ENCODE data around the gene MYH15.
A peak's percentile ranks its signal among the peaks of the same experiment; 100 is the strongest.

MYH15 gene

DNA sequence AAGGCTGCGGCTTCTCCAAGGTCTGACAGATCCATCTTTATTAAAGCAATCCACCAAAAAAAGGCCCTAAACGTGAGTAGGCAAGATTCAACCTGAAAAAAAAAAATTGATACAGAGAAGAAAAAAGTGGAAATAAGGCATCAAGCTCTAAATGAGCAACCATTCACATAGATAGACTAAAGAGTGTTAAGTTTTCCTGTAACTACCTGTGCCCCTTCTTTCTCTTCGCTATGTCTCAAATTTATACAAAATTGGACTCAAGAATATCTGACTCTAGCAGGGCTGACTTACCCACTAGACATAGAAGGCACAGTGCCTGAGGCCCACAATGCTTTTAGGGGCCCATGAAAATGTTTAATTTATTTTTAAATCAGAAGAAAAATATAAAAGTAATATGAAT, at the start of gene MYH15:
Gene MYH15 (minus strand): TSS at position 101 of the 400 bp plus-strand sequence. CDS start 66 bp downstream, at position 35.
- ATAC-seq = no peak

DNA sequence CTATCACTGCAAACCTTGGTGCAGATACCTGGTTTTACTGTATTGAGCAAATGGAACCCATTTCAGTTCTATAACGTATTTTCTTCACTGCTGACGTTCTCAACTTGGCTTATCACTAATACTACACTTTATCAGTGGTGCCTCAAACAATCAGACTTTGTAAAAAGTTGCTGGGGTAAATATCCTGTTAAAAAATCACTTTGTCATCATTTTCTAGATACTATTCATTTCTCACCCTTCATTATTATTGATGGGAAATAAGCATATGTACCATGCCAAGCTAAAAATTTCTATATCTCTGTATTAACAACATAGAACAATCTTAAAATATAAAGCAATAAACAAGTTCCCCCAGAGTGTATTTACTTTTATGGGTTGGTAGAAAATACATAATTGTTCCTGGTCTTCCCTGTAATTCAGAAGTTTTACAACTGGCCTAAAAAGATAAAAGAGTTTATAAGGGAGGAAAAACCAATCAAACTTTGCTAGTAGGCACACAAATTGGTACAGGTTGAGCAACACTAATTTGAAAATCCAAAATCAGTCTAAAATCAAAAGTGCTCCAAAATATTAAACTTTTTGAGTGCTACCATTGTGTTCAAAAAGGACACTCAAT, 45.7 kb upstream of the MYH15 start:
- no peak for ATAC-seq

DNA sequence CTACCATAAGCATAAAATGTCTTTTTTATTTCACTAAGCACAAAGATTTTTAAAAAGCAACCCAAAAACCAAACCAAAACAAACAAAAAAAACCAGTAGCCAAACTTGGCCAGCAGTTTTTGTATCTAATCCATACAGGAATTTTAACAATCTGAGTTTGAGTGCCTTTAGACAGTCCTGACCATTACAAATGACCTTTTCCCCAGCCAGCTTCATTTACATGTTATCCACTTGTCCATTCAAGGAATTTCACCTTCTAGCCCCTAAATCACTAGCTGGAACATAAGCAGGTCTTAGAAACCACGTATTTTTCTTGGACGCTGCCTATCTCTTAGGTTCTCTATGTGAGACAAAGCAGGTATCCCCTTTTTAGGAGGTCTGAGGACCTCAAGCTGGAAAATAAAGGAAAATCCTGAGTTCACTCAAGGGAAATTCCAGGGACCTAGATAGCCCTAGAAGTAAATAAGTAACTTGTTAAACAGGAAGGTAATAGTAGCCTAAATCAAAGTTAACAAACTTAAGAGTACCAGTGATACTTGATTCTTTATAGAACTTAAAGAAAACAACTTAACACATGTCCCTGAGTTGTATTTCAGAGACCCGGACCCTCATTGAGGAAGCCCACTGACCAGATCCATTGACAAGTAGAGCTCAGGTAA, 44.6 kb upstream of the MYH15 start:
- no peak for ATAC-seq

DNA sequence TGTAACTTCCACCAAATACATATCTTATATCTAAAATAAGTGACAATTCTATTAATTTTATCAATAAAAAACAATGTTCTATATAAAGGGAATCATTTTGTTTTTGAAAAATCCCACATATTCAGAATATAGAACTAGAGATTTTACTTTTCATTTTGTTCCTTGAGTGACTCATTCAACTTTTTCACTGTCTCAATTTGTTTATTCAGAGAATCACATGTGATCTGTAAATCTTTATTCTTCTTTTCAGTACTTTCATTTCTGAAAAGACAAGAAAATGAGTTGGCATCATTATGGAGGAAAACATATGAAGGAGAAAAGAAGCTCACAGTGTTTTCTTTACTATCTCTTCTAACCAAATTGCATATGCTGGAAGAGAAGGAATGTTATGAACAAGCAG, 43.8 kb upstream of the MYH15 start:
- ATAC-seq = no peak

DNA sequence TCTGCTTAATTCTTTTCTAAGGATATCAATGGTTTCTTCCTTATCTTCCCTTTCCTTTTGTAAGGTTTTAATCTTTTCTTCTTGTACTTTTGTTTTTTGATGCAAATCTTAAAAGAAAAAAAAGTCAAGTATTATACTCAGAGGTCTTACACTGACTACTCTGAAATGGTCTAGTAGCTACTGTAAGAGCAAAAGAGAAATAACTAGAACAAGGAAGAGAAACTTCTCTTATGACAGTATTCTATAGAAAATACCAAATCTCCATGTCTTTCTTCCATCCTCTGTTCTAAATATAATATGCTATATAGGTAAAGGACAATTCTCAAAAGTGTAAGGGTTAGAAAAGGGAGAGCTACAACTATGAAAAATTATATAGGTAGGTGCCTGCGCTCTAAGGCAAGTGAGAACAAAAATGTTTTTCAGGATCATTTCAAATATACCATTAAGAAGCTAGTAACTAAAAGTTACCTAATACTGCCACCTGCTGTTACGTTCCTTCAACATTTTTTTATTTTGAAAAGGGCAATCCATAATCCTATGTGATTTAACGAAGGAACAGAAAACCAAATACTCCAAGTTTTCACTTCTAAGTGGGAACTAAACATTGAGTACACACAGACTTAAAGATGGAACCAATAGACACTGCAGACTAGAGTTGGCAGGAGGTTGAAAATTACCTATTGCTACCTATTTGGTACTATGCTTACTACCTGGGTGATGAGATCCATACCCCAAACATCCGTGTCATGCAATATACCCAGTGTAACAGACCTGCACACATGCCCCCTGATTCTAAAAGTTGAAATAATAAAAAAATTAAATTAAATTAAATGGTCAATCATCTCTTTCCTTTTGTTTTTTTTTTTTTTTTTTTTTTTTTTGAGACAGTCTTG, 42.1 kb upstream of the MYH15 start:
- ATAC-seq = no peak

DNA sequence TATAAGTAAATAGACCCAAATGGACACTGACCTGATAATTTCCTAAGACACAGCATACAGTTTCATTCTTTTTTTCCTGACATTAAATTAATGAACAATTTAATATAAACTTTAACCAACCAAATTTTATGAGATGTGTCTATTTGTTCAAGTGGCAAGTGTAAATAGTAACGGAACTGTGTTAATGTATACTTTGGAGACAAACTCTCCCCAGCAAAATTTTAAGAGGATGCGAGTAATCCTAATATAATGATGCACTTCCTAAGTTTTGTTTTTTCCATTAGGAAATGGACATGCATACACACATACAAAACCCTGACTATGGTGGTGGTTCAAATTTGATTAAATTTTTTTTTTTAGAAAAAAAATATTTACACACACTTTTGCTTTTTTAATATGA, 38.5 kb upstream of the MYH15 start:
- no peak for ATAC-seq

DNA sequence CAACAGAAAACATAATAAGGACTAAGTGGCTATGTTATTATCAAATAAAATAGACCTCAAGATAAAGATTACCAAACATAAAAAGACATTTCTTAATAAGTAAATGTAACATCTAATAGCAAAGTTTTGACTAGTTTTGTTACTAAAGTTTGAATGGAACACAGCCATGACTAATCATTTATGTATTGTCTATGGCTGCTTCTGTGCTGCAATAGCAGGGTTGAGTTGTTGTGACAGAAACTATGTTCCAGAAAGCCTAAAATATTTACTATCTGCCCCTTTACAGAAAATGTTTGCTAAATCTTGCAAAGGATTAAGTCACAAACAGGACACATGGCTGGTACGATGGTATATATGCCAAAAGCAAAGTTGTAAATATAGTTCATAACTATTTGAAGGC, 37.9 kb upstream of the MYH15 start:
- ATAC-seq = no peak

DNA sequence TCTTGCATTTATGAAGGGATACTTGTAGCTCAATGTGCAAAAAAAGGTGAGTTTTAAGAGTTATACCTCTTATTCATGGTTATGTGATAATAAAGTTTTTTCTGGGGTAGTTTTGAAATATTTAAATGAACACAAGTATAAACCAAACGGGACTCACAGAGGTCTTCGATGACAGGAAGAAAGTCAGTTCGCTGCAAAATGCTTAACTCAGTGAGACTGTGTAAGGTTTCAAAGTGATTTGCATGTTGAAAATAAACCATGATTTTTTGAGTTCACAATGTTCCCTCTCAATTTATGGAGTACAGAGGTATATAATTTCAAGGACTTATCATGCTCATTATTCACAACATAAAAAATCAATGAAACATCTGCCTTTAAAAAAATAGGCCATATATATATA, 36.3 kb upstream of the MYH15 start:
- no peak for ATAC-seq

DNA sequence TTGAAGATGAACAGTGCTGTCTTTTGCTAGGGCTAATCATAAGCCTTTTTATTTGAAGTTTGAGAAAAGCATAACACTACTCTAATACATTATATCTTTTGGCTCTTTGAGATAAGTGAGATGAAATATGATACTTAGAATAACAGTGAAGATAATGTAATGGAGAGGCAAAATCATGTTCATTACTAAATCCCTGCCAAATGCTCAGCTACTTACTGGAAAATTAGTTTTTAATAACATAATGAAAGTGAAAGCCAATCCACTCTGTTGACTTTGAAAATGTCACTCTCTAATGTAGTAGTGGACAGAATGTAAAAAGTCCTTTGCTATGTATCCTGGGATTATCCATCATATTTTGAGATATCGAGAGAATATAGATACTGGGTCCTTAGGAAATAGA, 35.9 kb upstream of the MYH15 start:
- ATAC-seq = peak in 1 of 2 donors; percentile 13

DNA sequence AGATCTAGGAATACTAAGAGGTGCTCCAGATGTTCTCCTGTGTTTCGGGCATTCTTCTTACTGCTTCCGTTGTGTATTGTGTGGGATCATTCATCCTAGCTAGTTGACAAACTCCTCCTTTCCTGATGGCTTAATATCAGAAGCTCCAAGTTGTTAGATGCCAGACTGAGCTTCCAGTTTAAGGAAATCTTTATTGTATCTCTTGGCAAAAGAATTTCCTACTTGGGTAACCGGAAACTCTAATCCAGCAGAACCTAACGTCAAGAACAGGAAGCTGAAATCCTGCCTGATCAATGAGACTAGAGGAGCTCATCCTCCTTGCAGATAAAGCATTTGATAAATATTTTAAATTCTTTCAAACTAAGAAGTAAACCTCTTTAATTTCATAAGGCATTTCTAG, 27.7 kb upstream of the MYH15 start:
- no peak for ATAC-seq

DNA sequence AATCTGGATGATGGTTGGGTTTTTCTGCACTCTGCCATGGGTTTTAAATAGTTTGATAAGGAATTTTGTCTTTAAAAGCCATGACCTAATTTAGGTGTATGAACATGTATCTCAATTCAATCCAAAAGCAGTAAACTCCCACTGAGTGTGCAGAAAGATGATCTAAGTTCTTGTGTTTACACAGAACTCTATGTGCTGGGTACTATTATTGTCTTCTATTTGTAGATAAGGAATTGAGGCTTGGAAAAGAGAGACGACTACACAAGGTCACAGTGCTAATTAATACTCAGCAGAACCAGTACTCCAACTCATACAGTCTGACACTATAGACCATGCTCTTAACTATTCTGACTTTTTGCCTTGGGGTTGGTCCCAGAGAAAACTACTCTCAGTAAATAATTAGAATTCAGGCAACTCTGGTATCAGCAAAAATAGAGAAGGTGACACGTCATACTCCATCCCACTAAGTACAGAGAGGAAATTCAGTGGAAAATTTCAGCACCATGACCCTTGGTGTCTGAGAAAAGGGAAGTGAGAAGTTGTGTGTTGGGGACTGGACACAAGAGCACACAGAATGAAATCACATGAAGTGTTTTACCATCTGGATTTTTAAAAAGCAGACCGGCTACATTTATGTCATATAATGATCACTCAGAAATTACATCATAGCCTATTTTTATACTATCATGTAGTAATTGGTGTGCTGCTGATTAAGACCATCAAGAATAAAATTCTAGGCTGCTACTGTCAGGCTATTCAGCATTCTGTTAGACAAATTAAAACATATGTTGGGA, 18.3 kb upstream of the MYH15 start:
- ATAC-seq = no peak

DNA sequence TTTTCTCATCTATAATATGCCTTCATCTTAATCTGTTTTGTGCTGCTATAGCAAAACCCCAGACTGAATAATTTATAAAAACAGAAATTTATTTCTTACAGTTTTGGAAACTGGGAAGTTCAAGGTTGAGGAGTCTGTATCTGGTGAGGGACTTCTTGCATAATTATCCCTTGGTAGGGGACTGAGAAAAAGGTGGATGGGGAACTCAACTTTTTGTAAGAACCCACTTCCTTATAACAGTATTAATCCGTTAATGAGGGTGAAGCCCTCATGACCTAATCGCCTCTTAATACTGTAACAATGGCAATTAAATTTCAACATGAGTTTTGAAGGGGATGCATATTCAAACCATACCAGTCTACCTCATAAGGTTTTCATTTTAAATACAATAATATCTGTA, 17.4 kb upstream of the MYH15 start:
- no peak for ATAC-seq

DNA sequence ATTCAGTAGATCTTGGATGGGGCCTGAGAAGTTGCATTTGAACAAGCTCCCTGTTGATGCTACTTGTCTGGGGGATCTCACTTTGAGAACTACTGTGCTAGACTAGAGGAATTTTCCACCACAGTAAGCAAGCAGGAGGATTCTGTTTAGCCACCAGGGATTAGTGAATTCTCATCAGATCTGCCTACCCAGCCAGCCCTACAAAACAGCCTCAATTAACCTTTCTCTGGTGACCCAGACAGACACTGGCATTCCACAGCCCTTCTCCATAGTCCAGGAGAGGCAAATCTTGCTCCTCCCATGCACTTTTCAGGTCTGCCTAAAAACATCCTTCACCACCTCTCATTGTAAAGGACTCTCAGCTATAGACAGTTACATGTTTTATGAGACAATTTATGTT, 16.7 kb upstream of the MYH15 start:
- no peak for ATAC-seq

DNA sequence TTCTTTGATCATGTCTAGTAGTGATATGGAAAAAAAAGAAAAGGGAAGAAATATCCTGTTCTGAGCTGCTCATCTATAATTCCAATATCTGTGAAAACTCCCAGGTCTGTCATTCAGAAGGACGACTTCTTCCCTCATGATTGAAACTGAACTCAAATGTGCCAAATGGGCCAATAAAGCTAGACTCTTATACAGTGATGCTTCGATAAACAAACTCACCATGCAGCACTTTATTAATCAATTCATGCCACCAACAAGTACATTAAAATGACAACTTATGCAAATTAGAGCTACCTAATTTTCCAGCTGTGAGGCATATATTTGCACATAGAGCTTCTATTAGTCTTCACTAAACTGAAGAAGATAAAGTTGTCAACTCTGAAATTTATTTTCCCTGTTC, 15.6 kb upstream of the MYH15 start:
- ATAC-seq = no peak

DNA sequence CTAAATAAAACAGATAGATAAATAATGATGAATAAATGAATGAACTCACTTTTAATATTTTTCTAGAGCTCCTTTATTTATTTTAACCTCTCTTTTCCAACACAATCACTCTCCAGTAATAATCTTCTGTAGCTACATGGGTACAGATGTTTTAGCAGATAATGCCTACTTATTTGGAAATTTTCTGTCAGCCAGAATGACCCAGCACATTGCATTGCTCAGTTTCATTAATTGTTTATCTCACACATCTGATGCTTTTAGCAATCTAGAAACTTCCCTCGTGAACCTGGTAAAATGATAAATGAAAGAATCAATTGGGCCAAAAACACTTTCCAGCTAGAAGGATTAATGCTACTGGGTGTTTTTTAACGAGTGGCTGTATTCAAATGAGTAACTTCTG, 14.9 kb upstream of the MYH15 start:
- ATAC-seq = no peak

DNA sequence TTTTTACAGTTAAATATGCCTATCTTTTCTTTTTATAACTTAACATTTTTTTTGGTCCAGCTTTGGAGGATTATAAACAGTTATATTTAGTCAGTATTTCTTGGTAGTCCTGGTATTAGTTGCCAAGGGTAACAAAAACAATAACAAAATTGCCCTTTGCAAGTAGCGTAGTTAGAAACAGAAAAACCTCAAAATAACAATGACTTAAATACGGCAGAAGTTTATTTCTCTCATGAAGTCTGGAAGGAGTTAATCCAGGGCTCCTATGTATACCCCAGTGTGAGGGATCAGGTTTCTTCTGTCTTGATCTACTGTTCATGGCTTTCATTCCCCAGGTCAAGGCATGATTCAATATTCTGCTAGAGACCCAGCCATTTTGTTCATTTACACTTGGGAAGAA, 14.1 kb upstream of the MYH15 start:
- ATAC-seq = no peak

DNA sequence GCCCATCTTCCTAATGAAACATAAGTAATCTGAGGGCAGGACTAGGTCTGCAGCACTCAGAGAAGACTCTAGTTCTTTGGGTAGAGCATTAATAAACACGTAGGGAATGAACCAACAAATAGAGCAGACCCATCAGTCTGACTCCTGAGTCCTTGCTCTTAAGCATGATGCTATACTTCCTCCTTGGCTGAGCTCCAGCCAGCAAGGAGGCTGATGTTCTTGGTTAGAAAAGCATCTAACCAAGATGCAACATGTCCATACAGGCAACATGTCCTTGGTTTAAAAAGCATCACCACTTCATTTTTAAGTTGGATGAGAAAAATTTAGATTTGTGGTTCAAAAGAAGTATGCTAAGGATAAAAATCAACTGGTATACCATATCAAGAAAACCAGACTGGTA, 8.5 kb upstream of the MYH15 start:
- no peak for ATAC-seq

DNA sequence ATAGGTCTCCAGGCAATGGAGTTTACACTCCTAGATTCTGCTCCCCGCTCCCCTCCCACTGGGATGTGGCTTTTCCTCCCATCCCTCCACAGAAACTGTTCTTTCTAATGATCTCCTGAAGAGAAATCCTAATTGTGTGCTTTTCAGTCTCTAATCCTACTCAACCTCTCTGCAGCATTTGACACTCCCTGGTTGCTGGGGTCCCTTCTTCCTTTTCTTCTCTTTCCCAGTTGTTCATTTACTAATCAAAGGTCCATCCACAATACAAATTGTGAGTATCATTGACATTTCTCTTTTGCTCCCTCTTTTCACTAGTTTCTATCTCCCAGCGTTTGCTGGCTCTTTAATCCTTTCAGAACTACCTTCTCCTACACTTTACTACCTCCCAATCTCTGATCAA, 6.5 kb upstream of the MYH15 start:
- ATAC-seq = no peak

DNA sequence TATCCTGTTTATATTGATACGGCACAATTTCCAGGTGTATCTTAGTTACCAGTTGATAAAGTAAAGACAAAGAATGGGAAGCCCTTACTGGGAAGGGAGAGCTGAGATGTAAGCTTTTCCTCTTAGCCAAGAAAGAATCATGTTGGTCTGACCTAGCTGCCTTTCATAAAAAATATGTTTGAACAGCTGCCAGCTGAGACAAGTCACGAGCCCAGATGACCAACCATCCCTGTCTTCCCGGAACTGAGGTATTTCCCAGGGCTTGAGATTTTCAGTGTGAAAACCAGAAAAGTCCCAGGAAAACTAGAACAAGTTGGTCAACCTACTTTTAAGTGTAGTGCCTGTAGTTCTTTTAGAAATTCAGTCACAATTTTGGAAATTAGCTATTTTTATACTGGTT, 3.6 kb upstream of the MYH15 start:
- ATAC-seq = no peak

DNA sequence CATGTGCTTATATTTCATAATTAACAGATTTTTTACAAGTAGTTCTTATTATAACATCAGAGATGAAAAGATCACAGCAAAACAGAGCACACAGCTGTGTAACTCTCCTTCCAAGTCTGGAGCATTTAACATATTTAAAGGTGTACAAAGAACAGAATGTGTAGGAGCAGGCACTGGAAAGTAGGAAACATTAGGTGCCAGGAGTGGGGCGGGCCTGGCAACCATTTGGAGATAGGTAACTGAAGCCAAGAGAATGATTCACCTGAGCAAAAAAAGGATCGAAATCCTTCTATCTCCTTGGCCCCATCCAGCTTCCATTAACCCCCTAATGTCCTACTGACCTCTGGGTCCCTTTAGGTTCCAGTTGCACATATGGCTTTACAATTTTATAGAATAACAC, 2.3 kb upstream of the MYH15 start:
- ATAC-seq = no peak

DNA sequence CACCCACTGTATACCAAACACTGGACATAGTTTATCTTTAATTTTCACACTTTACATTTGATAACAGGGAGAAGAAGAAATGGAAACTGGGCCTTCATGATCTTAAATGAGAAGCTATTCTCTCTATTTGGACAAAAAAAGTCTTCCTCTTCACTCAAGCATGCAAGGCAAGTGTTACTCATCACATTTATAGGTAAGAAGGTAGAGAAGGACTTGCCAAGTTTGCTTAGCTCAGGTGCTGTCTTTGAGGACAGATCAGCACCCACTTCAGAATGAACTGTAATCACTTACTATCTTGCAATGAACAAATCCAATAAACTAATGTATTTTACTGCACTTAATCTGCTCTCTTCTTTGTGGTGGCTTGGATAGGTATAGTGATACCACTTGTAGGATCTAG, 1.1 kb upstream of the MYH15 start:
- no peak for ATAC-seq

DNA sequence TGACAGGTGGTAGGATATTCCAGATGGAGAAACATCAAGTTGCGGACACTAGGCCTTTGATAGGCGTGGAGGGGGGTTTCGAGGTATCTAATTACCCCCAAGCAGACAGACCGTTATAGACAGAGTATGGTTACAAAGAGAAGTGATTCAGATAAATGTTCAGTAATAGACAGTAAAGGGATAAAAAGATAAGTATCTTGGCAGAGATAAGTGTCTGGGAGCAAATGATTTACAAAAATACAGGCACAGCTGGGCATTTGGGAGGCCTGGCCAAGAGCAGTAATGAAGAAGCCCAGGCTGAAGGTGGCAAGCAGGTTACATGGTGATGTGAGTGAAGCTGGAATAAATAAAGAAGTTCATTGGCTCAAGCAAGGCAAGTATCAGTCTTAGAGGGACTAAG, 659 bp upstream of the MYH15 start:
- ATAC-seq = no peak

DNA sequence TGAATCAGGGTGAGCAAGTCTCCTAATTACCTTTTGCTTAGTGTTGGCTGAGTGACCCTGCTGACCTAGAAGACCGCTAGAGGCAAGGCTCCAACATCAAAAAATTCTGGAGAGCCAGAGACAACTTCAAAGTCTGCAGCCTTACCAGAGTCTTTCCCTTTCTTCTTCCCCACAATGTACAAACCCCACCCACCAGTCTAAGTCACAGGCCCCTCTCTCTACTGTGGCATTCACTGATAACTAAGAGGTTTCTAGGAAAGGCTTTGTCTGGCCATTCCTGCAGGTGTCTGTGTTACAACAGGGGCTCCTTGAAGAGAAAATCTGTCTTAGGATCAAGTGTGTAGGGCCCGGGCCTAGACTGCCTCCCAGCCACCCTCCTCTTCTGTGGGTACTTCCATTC, 525 bp downstream of the MYH15 start:
- ATAC-seq = no peak

Measured in activated CD4-positive, CD25-positive, alpha-beta regulatory T cell treated with anti-CD3 and anti-CD28 coated beads, Interleukin-2, amount 50 U/mL, for 24 hours (primary cell).